Heart left ventricle (tissue), 13 donors: ENCODE measurements around the gene IL26.

Source experiments
- CTCF ChIP-seq, 12 donors: fragments of 200-600 bp; sonication (generic) in 4 of 12; IDR thresholded peaks; one replicate each; pipeline versions ENCODE4 v1.5.0 to v1.8.0; 2018 to 2022; ENCODE audit warnings: antibody characterized with exemption in 12 of 12, mild to moderate bottlenecking in 5 of 12
- POLR2A ChIP-seq, 2 donors: fragments of 450-650 bp; IDR thresholded peaks; one replicate each; pipeline ENCODE4 v1.6.1; 2017; ENCODE audit warnings: antibody characterized with exemption in 2 of 2, mild to moderate bottlenecking in 2 of 2, moderate library complexity in 2 of 2
- donor health status: ischemic (EF 13 %, LVEDD 7.1; RV severe dilation, severe dysfunction).
- donor health status: DM: no; HTN: yes; CAD: no.
- donor health status: DM: no; HTN: no; CAD: no.
- donor health status: ischemic (EF 25% LVEDD 6.9; RV normal size, moderate dysfunction).
- donor health status: ischemic (EF 25% LVEDD 5.7; RV mildly dilated, moderate dysfunction).
- donor health status: ischemic (EF 35%, LVEDD 5.7; RV mildly dilated, moderate dysfunction).
- donor health status: nonischemic (EF 11% LVEDD 7.7; RV severe dilation, severe dysfunction).
- donor health status: DM: yes; HTN: yes; CAD: no.
- donor health status: PGD.
- donor health status: ischemic (EF 29% LVEDD 5.4; RV normal size, mild dysfunction).
- donor health status: nonischemic (EF 23%, LVEDD 6.1; RV moderate dilation, normal function).

GRCh38 chr12:68189821-68190242, 35.8 kb downstream of the IL26 start:
- TF ChIP-seq CTCF (IDR thresholded peaks at IDR 0.05) (no peak), POLR2A (IDR thresholded peaks at IDR 0.05) (no peak)
